Dendritic cell treated with granulocyte-macrophage colony-stimulating factor and Interleukin-4, amounts not matched to agents 40 ng/mL and 50 ng/mL, for 4 days (primary cell): Measurements from ENCODE around the gene CHST14.

Experiments
- H3K27ac Mint-ChIP-seq: one replicate; pipeline ENCODE4 v1.8.0; 2022; ENCODE audit warnings: mild to moderate bottlenecking, mixed read lengths
- H3K27me3 Mint-ChIP-seq: one replicate; pipeline ENCODE4 v1.8.0; 2022; ENCODE audit warnings: mild to moderate bottlenecking, mixed read lengths
- H3K36me3 Mint-ChIP-seq: one replicate; pipeline ENCODE4 v1.8.0; 2022; ENCODE audit warnings: low read depth, mixed read lengths
- H3K4me1 Mint-ChIP-seq: one replicate; pipeline ENCODE4 v1.8.0; 2022; ENCODE audit warnings: low read depth, mixed read lengths
- H3K4me3 Mint-ChIP-seq: one replicate; pipeline ENCODE4 v1.8.0; 2022; ENCODE audit warnings: mild to moderate bottlenecking, moderate library complexity, mixed read lengths
- H3K9me3 Mint-ChIP-seq: one replicate; pipeline ENCODE4 v1.8.0; 2022; ENCODE audit warnings: mixed read lengths
- intact Hi-C: fragments of 100-400 bp; cut with micrococcal nuclease; formaldehyde crosslinking; loops from one replicate; pipeline ENCODE4 v1.15.0; 2022

CHST14 gene

GRCh38 chr15:40477642-40478327 is 7.0 kb downstream of the CHST14 start:
- peaks cover 15% of the 10 kb centered on the region for H3K27me3 Mint-ChIP-seq
- intact Hi-C loops, result no loop called here
- H3K36me3 Mint-ChIP-seq, result no peaks in the 10 kb centered on the region
- H3K4me3 Mint-ChIP-seq, result no peak overlapping the region
- peaks cover 1% of the 10 kb centered on the region for H3K4me1 Mint-ChIP-seq
- no peak overlapping the region for H3K27ac Mint-ChIP-seq
- H3K9me3 Mint-ChIP-seq, result no peaks in the 10 kb centered on the region

GRCh38 chr15:40479024-40479423 is 8.2 kb downstream of the CHST14 start:
- Mint-ChIP-seq H3K9me3 (no peaks in the 10 kb centered on the region), H3K36me3 (no peaks in the 10 kb centered on the region), H3K4me1 (no peaks in the 10 kb centered on the region), H3K27ac (no peak overlapping the region), H3K4me3 (no peak overlapping the region), H3K27me3 (peaks cover 15% of the 10 kb centered on the region)
- intact Hi-C loops, result no loop called here

GRCh38 chr15:40481341-40482074 is 10.7 kb downstream of the CHST14 start:
- Mint-ChIP-seq H3K9me3 (no peaks in the 10 kb centered on the region), H3K4me1 (no peaks in the 10 kb centered on the region), H3K4me3 (no peak overlapping the region), H3K27ac (no peak overlapping the region), H3K36me3 (no peaks in the 10 kb centered on the region), H3K27me3 (peaks cover 19% of the 10 kb centered on the region)
- intact Hi-C loops, result no loop called here

- Mint-ChIP-seq H3K36me3 (no peaks in the 10 kb centered on the region), H3K27ac (no peak overlapping the region), H3K4me1 (no peaks in the 10 kb centered on the region), H3K27me3 (peaks cover 12% of the 10 kb centered on the region), H3K9me3 (no peaks in the 10 kb centered on the region), H3K4me3 (no peak overlapping the region)
- intact Hi-C loops, result no loop called here
Observed at GRCh38 chr15:40483919-40484318, 13.1 kb downstream of the CHST14 start.

- Mint-ChIP-seq H3K27me3 (peaks cover 4% of the 10 kb centered on the region), H3K4me1 (no peaks in the 10 kb centered on the region), H3K36me3 (no peaks in the 10 kb centered on the region), H3K4me3 (peak overlapping the region; percentile 59), H3K27ac (peak overlapping the region; percentile 61), H3K9me3 (no peaks in the 10 kb centered on the region)
- intact Hi-C loops, result no loop called here
Observed at GRCh38 chr15:40486066-40486770, 15.4 kb downstream of the CHST14 start.

- Mint-ChIP-seq H3K36me3 (no peaks in the 10 kb centered on the region), H3K27me3 (peaks cover 5% of the 10 kb centered on the region), H3K9me3 (no peaks in the 10 kb centered on the region), H3K4me3 (no peak overlapping the region), H3K27ac (no peak overlapping the region), H3K4me1 (peaks cover 1% of the 10 kb centered on the region)
- intact Hi-C loops, result no loop called here
Observed at GRCh38 chr15:40487816-40488682, 17.3 kb downstream of the CHST14 start.

GRCh38 chr15:40489274-40490175 is 18.7 kb downstream of the CHST14 start:
- intact Hi-C loops, result no loop called here
- H3K27me3 Mint-ChIP-seq, result peaks cover 9% of the 10 kb centered on the region
- H3K9me3 Mint-ChIP-seq, result no peaks in the 10 kb centered on the region
- no peak overlapping the region for H3K27ac Mint-ChIP-seq
- no peak overlapping the region for H3K4me3 Mint-ChIP-seq
- H3K4me1 Mint-ChIP-seq, result peaks cover 14% of the 10 kb centered on the region
- no peaks in the 10 kb centered on the region for H3K36me3 Mint-ChIP-seq

- H3K4me1 Mint-ChIP-seq, result peaks cover 14% of the 10 kb centered on the region
- H3K36me3 Mint-ChIP-seq, result no peaks in the 10 kb centered on the region
- H3K27ac Mint-ChIP-seq, result no peak overlapping the region
Observed at GRCh38 chr15:40493089-40493840, 22.5 kb downstream of the CHST14 start.

GRCh38 chr15:40495516-40495915 is 24.7 kb downstream of the CHST14 start:
- Mint-ChIP-seq H3K27me3 (peaks cover 21% of the 10 kb centered on the region), H3K36me3 (no peaks in the 10 kb centered on the region), H3K27ac (no peak overlapping the region), H3K9me3 (no peaks in the 10 kb centered on the region), H3K4me1 (peaks cover 14% of the 10 kb centered on the region), H3K4me3 (no peak overlapping the region)
- intact Hi-C loops, result no loop called here

More at GRCh38 chr15:40493089-40493840, 22.5 kb downstream of the CHST14 start:
- intact Hi-C loops, result no loop called here
- Mint-ChIP-seq H3K4me3 (no peak overlapping the region), H3K27me3 (peaks cover 12% of the 10 kb centered on the region), H3K9me3 (no peaks in the 10 kb centered on the region)

GRCh38 chr15:40498418-40498817 is 27.6 kb downstream of the CHST14 start:
- intact Hi-C loops, result no loop called here
- H3K9me3 Mint-ChIP-seq, result no peaks in the 10 kb centered on the region

GRCh38 chr15:40498891-40499290 is 28.1 kb downstream of the CHST14 start:
- H3K27ac Mint-ChIP-seq, result no peak overlapping the region
- no peaks in the 10 kb centered on the region for H3K36me3 Mint-ChIP-seq
- no peak overlapping the region for H3K4me3 Mint-ChIP-seq
- peaks cover 5% of the 10 kb centered on the region for H3K4me1 Mint-ChIP-seq
- no peaks in the 10 kb centered on the region for H3K9me3 Mint-ChIP-seq
- peaks cover 30% of the 10 kb centered on the region for H3K27me3 Mint-ChIP-seq
- intact Hi-C loops, result no loop called here

More at GRCh38 chr15:40498418-40498817, 27.6 kb downstream of the CHST14 start:
- Mint-ChIP-seq H3K27me3 (peaks cover 26% of the 10 kb centered on the region), H3K4me1 (peaks cover 9% of the 10 kb centered on the region), H3K4me3 (no peak overlapping the region), H3K27ac (no peak overlapping the region), H3K36me3 (no peaks in the 10 kb centered on the region)

- Mint-ChIP-seq H3K4me3 (no peak overlapping the region), H3K27me3 (peaks cover 31% of the 10 kb centered on the region), H3K36me3 (no peaks in the 10 kb centered on the region), H3K4me1 (no peaks in the 10 kb centered on the region), H3K9me3 (no peaks in the 10 kb centered on the region), H3K27ac (no peak overlapping the region)
- intact Hi-C loops, result loop anchor here (10.0 kb wide), 1 partner anchor 55 kb away; the partner anchor contains the start of gene BAHD1
Observed at GRCh38 chr15:40499931-40500330, 29.1 kb downstream of the CHST14 start.
